B cell (primary cell): ENCODE measurements around the gene TSPAN32. TPM values are rescaled to one million over a fixed set of nuclear protein-coding genes. Genes with fewer than 3 reads are reported as not detected.

Source experiments
- ATAC-seq: fragments of 200-7000 bp; cut with Tn5 transposase; one replicate; pipeline ENCODE4 v1.10.0; 2021; ENCODE audit warnings: low read depth, mild to moderate bottlenecking, moderate number of reproducible peaks, moderate library complexity
- CTCF ChIA-PET: fragments of 350-600 bp; sonication (Branson Sonifier 250); formaldehyde crosslinking; loops from one replicate; lab custom pipeline; 2021; ENCODE audit warnings: antibody characterized with exemption, inconsistent platforms; lab: Charles Lee
- POLR2A ChIA-PET: fragments of 350-600 bp; sonication (Branson Sonifier 250); formaldehyde crosslinking; loops from one replicate; lab custom pipeline; 2021; ENCODE audit warnings: antibody characterized with exemption; lab: Charles Lee
- DNase-seq: peaks from one replicate; pipeline ENCODE4 v3.0.0; 2013
- H2AFZ ChIP-seq: 2 replicates; pipeline ENCODE4 v1.6.1; 2012; ENCODE audit warnings: mild to moderate bottlenecking, low read depth, low read length; ENCODE audit not compliant: insufficient read depth, poor library complexity, severe bottlenecking
- H3K27ac ChIP-seq, 2 donors: 1 replicate in 1 of 2; 2 replicates in 1 of 2; pipeline ENCODE4 v1.5.1; 2012 to 2013; ENCODE audit warnings: low read length in 2 of 2, mild to moderate bottlenecking in 2 of 2, moderate library complexity in 1 of 2
- H3K27me3 ChIP-seq, 4 experiments: fragments of 200-600 bp in 1 of 4; sonication (generic) in 1 of 4; replicated peaks in 1 of 4; 1 replicate in 2 of 4; 2 replicates in 2 of 4; pipeline versions ENCODE4 v1.6.1 to v1.7.0; 2013 to 2016; ENCODE audit warnings: low read length in 3 of 4, mild to moderate bottlenecking in 2 of 4, mixed read lengths in 1 of 4, moderate library complexity in 1 of 4; ENCODE audit not compliant: insufficient read depth in 4 of 4, control insufficient read depth in 3 of 4; ENCODE audit errors: control extremely low read depth in 1 of 4
- H3K36me3 ChIP-seq, 2 experiments: replicated peaks in 1 of 2; 1 replicate in 1 of 2; 2 replicates in 1 of 2; pipeline versions ENCODE4 v1.6.1 to v1.7.1; 2013; ENCODE audit warnings: low read length in 1 of 2; ENCODE audit not compliant: insufficient read depth in 2 of 2, control insufficient read depth in 1 of 2; ENCODE audit errors: control extremely low read depth in 1 of 2, extremely low read depth in 1 of 2
- H3K4me1 ChIP-seq, 2 donors: fragments of 200-600 bp in 1 of 2; sonication (generic) in 1 of 2; 1 replicate in 1 of 2; 2 replicates in 1 of 2; pipeline versions ENCODE4 v1.5.1 to v1.6.1; 2013 to 2017; ENCODE audit warnings: low read length in 2 of 2; ENCODE audit not compliant: control insufficient read depth in 2 of 2, insufficient read depth in 2 of 2
- H3K4me2 ChIP-seq: replicated peaks from 2 replicates; pipeline ENCODE3; 2012; ENCODE audit warnings: mild to moderate bottlenecking, low read depth, low read length; ENCODE audit not compliant: poor library complexity, severe bottlenecking
- H3K4me3 ChIP-seq, 5 experiments: fragments of 200-600 bp in 1 of 5; sonication (generic) in 1 of 5; 1 replicate in 3 of 5; 2 replicates in 2 of 5; pipeline versions ENCODE4 v1.5.1 to v1.7.0; 2011 to 2016; ENCODE audit warnings: low read length in 4 of 5, mild to moderate bottlenecking in 4 of 5, low read depth in 2 of 5, control low read depth in 1 of 5, moderate library complexity in 1 of 5; ENCODE audit not compliant: insufficient read depth in 1 of 5; ENCODE audit errors: control extremely low read depth in 1 of 5, extremely low read depth in 1 of 5
- H3K79me2 ChIP-seq: fragments of 200-600 bp; sonication (generic); one replicate; pipeline ENCODE4 v1.6.0; 2016; ENCODE audit warnings: low read length; ENCODE audit not compliant: control insufficient read depth, insufficient read depth
- H3K9ac ChIP-seq: fragments of 200-600 bp; sonication (generic); 2 replicates; pipeline ENCODE4 v1.6.1; 2017; ENCODE audit warnings: mild to moderate bottlenecking, low read length, moderate library complexity
- H3K9me3 ChIP-seq, 3 donors: one replicate each; pipeline versions ENCODE4 v1.6.1 to v1.7.1; 2013; ENCODE audit warnings: low read length in 2 of 3; ENCODE audit not compliant: control insufficient read depth in 2 of 3, insufficient read depth in 1 of 3; ENCODE audit errors: control extremely low read depth in 1 of 3
- H4K20me1 ChIP-seq: 2 replicates; pipeline ENCODE4 v1.6.0; 2012; ENCODE audit warnings: mild to moderate bottlenecking, low read length; ENCODE audit not compliant: insufficient read depth, control insufficient read depth, poor library complexity, severe bottlenecking
- H3K27ac Mint-ChIP-seq: one replicate; pipeline ENCODE4 v1.8.0; 2021; ENCODE audit warnings: mixed read lengths
- H3K27me3 Mint-ChIP-seq: one replicate; pipeline ENCODE4 v1.8.0; 2021; ENCODE audit warnings: mixed read lengths
- H3K4me1 Mint-ChIP-seq: one replicate; pipeline ENCODE4 v1.8.0; 2021; ENCODE audit warnings: mixed read lengths
- H3K4me3 Mint-ChIP-seq: one replicate; pipeline ENCODE4 v1.8.0; 2021; ENCODE audit warnings: mixed read lengths
- H3K9me3 Mint-ChIP-seq: one replicate; pipeline ENCODE4 v1.8.0; 2022; ENCODE audit warnings: mixed read lengths; ENCODE audit not compliant: insufficient read depth
- EZH2 ChIP-seq: IDR thresholded peaks from 2 replicates; pipeline ENCODE4 v1.6.1; 2012; ENCODE audit warnings: borderline replicate concordance, low read depth, mild to moderate bottlenecking, moderate library complexity, low read length; ENCODE audit not compliant: insufficient read depth, poor library complexity, severe bottlenecking
- WGBS: methylation state at CpG from one replicate; pipeline ENCODE4 v1.1.5; 2013; ENCODE audit warnings: missing lambda C conversion rate; ENCODE audit not compliant: insufficient coverage; 5-methylcytosine and 5-hydroxymethylcytosine counted together
- intact Hi-C: fragments of 100-400 bp; cut with micrococcal nuclease; formaldehyde crosslinking; loops from one replicate; pipeline ENCODE4 v1.10.0; 2022
- polyA plus RNA-seq: library from polyadenylated mRNA; depleted of rRNA; stranded (reverse); fragments of >200 nt; gene quantifications from 2 replicates; pipeline ENCODE4 v1.2.3, GENCODE V29; 2012
- total RNA-seq, 2 donors: library from RNA; stranded (reverse); fragments of 120-200 nt in 1 of 2; gene quantifications; 1 replicate in 1 of 2; 2 replicates in 1 of 2; pipeline versions ENCODE4 v1.2.3 to v1.2.4, GENCODE V29; 2013 to 2022
- TF ChIP-seq, protein P1 (sequence below): fragments of 200-600 bp; IDR thresholded peaks from one replicate; pipeline ENCODE4 v1.8.0; 2022; ENCODE audit warnings: antibody characterized with exemption, mild to moderate bottlenecking

TSPAN32 gene
- total and polyA plus RNA-seq, 2 donors (not counting 1 experiment from before 2014, with no cell fraction given): 22.2 to 75.9 TPM

DNA sequence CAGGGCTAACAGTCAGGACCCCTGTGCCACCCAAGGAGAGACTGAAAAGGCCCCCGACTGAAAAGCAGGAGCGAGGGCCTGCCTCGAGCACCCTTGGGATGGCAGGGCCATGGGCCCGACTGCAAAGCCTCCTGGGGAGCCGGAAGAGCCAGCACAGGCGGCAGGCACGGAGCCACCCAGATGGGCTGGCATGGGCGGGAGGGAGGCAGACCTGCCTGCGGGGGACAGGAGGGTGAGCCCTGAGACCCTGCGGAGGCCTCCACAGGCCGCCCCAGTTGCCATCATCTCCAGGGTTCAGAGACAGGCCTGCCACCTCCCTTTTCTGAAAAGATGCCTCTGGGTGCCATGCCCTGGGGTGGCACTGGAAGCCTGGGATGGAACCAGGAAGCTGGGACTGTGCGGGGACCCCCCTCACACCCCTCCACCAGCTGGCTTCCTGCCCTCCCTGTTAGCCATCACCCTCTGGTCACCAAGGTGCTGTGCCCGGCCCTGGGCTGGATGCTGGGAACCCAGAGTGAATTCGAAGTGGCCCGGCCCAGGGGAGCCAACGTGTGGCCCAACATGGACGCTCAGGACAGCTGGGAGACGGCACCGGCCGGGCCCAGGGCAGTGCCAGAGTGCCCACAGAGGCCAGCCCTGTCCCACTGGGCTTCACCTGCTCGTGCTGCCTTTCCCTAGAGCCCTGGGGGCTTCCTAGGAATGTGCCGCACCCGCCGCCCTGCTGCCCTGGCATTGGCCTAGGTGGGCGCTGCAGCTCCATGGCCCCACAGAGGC lies 13.8 kb downstream of the TSPAN32 start:
- no peaks in the 10 kb centered on the region for H4K20me1 ChIP-seq
- no peaks in the 10 kb centered on the region for H3K79me2 ChIP-seq
- H3K27ac ChIP-seq: no peak overlapping the region
- no peaks in the 10 kb centered on the region for H3K36me3 ChIP-seq
- H3K9ac ChIP-seq: no peak overlapping the region
- TF ChIP-seq, protein P1, sequence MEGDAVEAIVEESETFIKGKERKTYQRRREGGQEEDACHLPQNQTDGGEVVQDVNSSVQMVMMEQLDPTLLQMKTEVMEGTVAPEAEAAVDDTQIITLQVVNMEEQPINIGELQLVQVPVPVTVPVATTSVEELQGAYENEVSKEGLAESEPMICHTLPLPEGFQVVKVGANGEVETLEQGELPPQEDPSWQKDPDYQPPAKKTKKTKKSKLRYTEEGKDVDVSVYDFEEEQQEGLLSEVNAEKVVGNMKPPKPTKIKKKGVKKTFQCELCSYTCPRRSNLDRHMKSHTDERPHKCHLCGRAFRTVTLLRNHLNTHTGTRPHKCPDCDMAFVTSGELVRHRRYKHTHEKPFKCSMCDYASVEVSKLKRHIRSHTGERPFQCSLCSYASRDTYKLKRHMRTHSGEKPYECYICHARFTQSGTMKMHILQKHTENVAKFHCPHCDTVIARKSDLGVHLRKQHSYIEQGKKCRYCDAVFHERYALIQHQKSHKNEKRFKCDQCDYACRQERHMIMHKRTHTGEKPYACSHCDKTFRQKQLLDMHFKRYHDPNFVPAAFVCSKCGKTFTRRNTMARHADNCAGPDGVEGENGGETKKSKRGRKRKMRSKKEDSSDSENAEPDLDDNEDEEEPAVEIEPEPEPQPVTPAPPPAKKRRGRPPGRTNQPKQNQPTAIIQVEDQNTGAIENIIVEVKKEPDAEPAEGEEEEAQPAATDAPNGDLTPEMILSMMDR: no peak
- no peak for TF ChIP-seq EZH2
- Mint-ChIP-seq H3K9me3 (no peaks in the 10 kb centered on the region), H3K4me3 (no peak overlapping the region), H3K27ac (no peak overlapping the region), H3K27me3 (no peaks in the 10 kb centered on the region), H3K4me1 (no peaks in the 10 kb centered on the region)
- H3K4me2 ChIP-seq: no peak overlapping the region
- no peak overlapping the region for H2AFZ ChIP-seq
- no peak for DNase-seq
- H3K4me3 ChIP-seq: no peak overlapping the region
- POLR2A ChIA-PET: no interaction called here
- CTCF ChIA-PET: no interaction called here
- H3K27me3 ChIP-seq: no peaks in the 10 kb centered on the region
- H3K9me3 ChIP-seq: peaks cover 0 to 7% (median 0%) of the 10 kb centered on the region in 3 donors
- intact Hi-C loops: no loop called here
- ATAC-seq: no peak
- 91% methylated on average over 25 of the region's 25 CpGs for WGBS
- peaks cover 0 to 13% of the 10 kb centered on the region in 2 donors for H3K4me1 ChIP-seq
